Fibroblast of skin of scalp (primary cell): ENCODE data around the gene KMT2C.
A peak's percentile ranks its signal among the peaks of the same experiment; 100 is the strongest.
"Not testable (repeated sequence)": the region's sequence is repeated elsewhere in the genome, so short reads cannot be mapped to it uniquely, and the experiment has no call there.

Source experiments
- DNase-seq: peaks from one replicate; pipeline ENCODE4 v3.0.0-alpha.2; 2013

Gene KMT2C

DNA sequence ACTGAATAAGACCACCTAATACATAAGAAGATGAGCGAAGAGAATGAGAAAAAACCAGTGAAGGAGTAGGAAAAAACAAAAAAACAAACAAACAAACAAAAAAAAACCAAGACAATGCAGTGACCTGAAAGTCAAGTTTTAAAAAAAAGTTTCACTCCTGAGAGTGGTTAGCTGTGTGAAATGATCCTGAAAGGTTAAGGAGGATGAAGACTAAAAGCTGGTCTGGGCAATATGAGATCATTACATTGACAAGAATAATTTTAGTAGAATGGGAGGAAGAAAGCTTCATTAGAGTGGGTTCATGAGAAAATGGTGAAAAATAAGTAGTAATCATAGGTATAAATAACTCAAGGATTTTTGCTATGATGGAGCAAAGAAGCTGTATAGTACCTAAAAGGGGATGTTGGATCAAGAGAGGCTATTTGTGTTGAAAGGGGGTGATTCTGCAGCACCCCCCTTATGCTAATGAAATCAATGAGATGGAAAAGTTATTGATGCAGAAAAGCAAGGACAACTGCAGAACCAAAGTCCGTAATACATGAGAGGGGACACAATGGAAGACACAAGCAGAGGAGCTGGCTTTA is 80.2 kb downstream of the KMT2C start:
- DNase-seq: no peak

GRCh38 chr7:152354061-152354460 is 81.7 kb downstream of the KMT2C start:
- DNase-seq: peak; percentile 67

DNA sequence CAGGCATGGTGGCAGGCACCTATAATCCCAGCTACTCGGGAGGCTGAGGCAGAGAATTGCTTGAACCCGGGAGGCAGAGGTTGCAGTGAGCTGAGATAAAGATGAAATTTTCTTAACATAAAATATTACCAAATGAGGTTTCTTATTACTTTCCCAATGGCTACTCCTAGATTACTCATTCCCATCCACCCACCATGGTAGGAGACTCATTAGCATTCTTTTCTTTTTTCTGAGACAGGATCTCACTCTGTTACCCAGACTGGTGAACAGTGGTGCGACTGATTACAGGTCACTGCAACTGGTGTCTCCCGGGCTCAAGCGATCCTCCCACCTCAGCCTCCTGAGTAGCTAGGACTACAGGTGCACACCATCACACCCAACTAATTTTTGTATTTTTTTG is 82.5 kb downstream of the KMT2C start:
- not testable (repeated sequence) for DNase-seq

GRCh38 chr7:152351747-152352146 is 84.1 kb downstream of the KMT2C start:
- not testable (repeated sequence) for DNase-seq

GRCh38 chr7:152351168-152351567 is 84.6 kb downstream of the KMT2C start:
- no peak for DNase-seq

DNA sequence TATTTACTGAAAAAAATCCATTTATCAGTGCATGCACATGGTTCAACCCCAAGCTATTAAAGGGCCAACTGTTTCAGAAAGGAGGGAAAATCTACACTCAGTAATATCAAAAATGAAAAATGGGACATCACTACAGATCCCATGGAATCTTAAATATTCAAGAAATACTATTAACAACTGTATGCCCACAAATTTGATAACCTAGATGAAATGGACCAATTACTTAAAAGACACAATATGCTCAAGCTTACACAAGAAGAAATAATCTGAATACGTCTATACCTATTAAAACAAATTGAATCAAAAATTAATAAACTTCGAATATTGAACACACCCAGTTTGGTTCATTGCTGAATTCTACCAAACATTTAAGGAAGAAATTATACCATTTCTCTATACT is 87.9 kb downstream of the KMT2C start:
- DNase-seq: no peak

DNA sequence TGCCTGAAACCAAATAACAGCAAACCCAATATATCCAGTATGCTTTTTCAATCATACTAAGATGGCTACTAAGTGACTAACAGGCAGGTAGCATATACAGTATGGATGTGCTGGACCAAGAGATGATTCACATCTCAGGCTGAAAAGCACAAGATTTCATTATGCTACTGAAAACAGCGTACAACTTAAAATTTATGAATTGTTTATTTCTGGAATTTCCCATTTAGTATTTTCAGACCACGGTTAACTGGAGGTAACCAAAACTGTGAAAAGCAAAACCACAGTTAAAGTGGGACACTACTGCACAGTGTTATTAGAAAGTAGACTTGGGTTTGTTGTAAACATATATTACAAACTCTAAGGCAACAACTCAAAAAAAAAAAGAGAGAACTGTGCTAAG is 91.5 kb downstream of the KMT2C start:
- DNase-seq: no peak

- DNase-seq: no peak
Observed at GRCh38 chr7:152342796-152343195, 93.0 kb downstream of the KMT2C start.

- DNase-seq: no peak
Observed at GRCh38 chr7:152341914-152342236, 93.9 kb downstream of the KMT2C start.

DNA sequence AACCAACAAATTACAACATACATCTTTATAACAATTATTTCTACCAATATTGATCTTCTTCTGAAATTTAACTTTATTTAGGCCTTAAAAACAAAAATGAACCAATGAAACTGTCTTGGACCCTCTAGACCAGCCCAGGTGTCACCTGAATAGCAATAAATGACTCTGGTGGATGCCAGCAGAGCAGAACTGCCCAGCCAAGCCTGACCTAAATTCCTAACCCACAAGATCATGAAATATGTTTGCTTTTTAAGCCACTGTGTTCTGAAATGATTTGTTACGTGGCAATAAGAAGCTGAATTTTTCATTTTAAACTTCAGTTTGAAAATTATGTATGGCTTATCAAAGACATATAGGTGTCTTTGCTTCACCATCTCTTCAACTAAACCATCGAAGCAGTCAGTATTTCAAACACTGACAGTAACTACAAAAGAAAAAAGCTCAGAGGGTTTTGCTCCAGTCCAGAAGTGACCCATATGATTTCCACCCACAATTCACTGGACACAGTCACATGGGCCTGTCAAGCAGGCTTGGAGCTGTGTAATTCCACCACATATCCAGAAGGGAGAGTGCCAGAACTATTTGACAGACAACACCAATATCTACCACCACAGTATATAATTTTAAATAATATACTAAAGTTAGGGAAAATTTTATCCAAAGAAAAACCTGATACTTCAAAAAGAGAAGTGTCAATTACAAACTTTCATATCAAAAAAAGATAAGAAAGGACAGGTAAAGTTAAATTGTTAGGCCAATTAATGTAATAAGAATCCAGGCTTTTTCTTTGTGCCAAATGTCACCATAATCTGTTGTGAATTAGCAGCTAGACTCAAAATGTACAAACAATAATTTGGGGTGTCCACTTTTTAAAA is 94.5 kb downstream of the KMT2C start:
- peak; percentile 64 for DNase-seq

DNA sequence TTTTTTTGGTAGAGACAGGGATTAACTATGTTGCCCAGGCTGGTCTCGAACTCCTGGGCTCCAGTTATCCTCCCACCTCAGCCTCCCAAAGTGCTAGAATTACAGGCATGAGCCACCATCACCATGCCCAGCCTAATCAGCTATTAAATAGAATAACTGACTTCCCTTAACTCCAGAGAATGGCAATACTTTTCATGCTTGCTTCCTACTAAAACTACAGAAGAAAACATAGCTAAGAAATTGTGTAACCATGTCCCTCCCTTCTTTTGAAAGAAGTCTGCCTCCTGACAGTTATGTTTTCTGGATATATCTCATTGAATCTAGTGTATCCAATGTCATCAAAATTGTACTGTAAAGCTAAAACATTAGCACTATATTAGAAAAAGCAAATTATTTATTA is 95.6 kb downstream of the KMT2C start:
- no peak for DNase-seq

GRCh38 chr7:152338561-152338960 is 97.2 kb downstream of the KMT2C start:
- no peak for DNase-seq

DNA sequence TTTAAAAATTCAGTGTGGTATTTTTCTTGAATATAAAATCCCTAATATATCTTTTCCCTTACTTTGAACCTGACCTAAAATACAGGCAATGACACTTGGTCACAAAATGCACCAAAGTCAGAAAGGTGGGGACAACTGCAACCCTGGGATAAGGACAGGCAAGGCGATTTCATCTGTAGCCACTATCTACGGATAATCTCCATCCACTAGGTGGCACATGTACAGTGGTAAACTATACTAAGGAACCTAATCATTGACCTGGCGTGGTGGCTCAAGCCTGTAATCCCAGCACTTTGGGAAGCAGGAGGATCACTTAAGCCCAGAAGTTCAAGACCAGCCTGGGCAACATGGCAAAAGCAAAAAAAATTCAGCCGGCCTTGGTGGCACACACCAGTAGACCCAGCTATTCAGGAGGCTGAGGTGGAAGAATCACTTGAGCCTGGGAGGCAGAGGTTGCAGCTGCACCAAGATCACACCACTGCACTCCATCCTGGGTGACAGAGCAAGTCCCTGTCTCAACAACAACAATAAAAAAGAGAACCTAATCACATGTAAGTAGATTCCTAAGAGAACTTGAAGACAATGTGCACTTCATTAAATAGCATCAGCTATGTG is 98.9 kb downstream of the KMT2C start:
- peak; percentile 51 for DNase-seq

DNA sequence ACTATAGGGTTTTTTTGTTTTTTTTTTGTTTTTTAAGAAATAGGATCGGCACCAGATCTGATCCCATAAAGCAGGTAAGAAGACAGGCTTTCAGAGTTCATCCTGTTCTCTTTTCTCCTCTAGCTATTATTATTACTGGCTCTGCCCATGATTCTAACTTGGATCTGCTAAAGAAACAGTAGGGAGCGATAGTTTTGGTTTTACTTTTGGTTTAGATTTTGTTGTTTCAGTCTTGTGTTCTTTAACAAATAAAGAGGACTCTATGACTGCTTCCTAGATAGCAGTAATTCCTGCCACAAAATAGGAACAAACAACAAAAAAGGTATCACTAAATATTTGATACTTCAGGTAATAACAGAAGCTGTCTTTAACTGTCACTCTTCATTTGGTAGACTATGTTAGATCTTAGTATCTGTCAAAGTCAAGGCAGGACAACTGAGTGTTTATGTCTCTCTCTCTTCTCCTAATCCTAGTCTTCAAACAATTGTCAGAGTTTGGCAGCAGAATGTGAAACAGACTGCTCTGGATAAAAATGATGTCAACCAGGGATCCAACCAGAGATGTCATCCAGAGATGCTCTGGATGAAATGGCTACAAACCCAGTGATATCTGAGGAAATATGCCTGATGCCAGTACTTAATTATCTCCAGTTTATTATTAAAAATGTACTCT is 99.8 kb downstream of the KMT2C start:
- no peak for DNase-seq

- DNase-seq: no peak
Observed at GRCh38 chr7:152333134-152333533, 102.7 kb downstream of the KMT2C start.

GRCh38 chr7:152330827-152331226 is 105.0 kb downstream of the KMT2C start:
- peak; percentile 5 for DNase-seq

- DNase-seq: no peak
Observed at GRCh38 chr7:152329469-152329868, 106.3 kb downstream of the KMT2C start.

DNA sequence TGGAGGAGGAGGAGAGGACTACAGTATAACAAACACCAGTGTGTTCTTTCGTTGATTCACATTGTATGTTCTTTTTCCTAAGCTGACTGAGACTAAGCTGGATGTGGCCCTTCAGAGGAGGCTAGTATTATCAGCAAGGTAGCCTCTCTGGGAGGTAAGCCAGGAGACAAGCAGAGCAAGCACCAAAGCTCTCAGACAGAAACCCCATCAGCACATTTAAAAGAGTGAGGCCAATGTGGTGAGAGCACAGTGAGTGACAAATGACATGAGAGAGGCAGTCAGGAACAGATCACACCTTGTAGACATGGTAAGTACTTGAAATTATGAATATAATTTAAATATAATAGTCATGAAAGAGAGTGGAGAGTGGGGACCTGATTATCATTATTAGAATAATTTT is 107.6 kb downstream of the KMT2C start:
- no peak for DNase-seq

DNA sequence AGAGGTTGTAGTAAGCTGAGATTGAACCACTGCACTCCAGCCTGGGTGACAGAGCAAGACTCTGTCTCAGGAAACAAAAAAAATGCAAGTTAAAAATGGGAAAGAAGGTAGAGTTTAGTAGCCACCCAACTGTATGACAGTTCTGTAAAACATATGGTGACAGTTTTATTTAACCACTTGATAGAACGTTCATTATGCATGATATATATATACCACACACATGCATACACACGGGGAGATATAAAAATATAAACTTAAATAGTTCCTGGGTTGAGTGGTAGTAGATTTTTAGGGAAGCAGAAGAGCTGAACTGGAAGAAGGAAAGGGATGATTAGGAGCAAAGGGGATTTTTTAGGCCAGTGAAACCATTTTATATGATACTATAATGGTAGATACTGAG is 120.0 kb downstream of the KMT2C start:
- DNase-seq: no peak

DNA sequence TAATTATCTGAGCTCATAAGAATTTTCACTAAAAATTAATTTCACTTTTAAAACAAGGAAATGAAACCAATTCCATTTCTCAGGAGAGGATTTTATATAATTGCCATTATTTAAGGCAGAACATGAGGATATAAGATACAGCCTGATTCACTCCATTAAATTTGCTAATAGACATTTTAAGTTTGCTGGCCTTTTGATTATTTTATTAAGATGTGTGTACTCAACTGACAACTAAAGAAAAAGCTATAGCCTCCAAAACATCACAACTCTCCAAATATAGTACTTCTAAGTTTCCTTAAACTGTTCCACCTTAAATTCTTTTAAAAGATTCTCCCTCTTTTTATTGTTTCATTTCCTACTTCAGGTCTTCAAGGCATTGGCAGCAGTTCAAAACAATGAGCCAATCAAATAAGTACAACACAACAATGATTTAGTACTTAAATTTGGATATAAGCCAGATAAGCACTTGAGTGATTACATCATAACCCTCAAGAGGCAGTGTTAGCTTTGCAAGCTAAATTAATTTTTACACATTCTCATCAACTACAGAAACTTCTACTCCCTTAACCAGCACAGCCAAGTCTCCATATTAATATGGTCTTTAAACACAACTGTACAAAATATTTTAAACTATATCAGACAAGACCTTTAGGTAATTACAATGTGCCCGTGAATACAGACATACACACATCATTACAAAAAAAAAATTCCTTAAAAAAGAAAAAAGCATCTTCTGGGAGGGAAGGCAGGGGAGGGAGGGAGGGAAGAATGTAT is 121.8 kb downstream of the KMT2C start:
- DNase-seq: peak; percentile 83

DNA sequence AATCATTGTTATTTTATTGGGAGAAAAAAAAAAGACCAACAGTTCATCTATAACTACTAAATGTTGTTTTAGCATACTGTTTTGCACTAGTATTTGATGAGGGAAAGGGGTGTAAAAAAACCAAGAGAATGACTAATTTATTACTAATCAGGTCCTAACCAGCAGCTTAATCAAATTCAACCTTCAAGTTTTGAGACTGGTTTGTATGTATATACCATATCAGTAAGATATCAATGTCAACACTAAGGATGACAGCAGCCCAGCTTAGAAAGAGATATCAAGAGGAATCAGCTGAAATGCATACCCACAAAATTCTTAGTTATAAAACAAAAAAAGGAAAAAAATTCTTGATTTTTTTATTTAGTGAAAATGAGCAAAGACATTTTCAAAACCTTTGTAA is 122.6 kb downstream of the KMT2C start:
- no peak for DNase-seq

DNA sequence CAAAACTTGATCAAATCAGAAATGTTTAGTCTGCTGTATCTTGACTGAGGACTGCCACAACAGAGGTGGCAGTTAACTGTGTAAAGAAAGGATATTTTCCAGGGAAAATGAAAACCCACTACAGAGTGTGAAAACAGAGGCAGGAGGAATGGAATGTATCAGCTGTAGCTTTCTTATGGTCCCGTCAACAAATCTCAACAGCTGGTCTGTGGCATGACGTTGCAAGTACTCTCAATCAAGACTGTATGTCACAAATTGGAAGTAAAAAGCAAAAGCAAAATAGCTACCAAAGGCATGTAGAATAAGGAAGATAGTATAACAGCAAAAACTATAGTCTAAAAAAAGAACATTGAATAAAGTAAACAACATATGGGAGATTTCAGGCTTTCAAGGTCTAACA is 123.5 kb downstream of the KMT2C start:
- DNase-seq: peak; percentile 23

- DNase-seq: no peak
Observed at GRCh38 chr7:152307902-152308301, 127.9 kb downstream of the KMT2C start.
